A549 (cell line): ENCODE data around the gene CTDP1.

Source experiments
- CTCF ChIP-seq: fragments of >200 bp; sonication (Bioruptor Twin); formaldehyde crosslinking; IDR thresholded peaks from 3 replicates; pipeline ENCODE4 v1.5.1; 2016
- MYC ChIP-seq: IDR thresholded peaks from 2 replicates; pipeline ENCODE4 v1.6.1; 2012; ENCODE audit warnings: mild to moderate bottlenecking, inconsistent platforms, low read length, improper control_type of control experiment, borderline replicate concordance
- POLR2A ChIP-seq: IDR thresholded peaks from 2 replicates; pipeline ENCODE4 v1.6.1; 2012; ENCODE audit warnings: mild to moderate bottlenecking, low read length
- RARB ChIP-seq: fragments of 250-450 bp; sonication (Bioruptor Pico); IDR thresholded peaks from 2 replicates; pipeline ENCODE4 v1.8.0; 2021; ENCODE audit warnings: mild to moderate bottlenecking, moderate library complexity
- RFX5 ChIP-seq: fragments of 450-650 bp; IDR thresholded peaks from 2 replicates; pipeline ENCODE4 v1.7.1; 2014; ENCODE audit warnings: antibody characterized with exemption, mild to moderate bottlenecking, moderate library complexity

GRCh38 chr18:79802298-79802697 is 122.7 kb downstream of the CTDP1 start:
- no peak for TF ChIP-seq CTCF
- TF ChIP-seq POLR2A: no peak
- no peak for TF ChIP-seq MYC
- TF ChIP-seq RFX5: no peak
- TF ChIP-seq RARB (CRISPR knock-in tag): no peak
